Measurements from ENCODE around the gene IL10RB. TPM values are rescaled to one million over a fixed set of nuclear protein-coding genes. Genes with fewer than 3 reads are reported as not detected.

IL10RB gene
- total RNA-seq, 1 donor from 2014 or later = 47.1 TPM

GRCh38 chr21:33299181-33299752 lies 33.1 kb downstream of the IL10RB start:
- H3K4me1 ChIP-seq = peaks cover 33% of the 10 kb centered on the region
- H3K27me3 ChIP-seq = no peaks in the 10 kb centered on the region
- intact Hi-C loops (cut with DNase I) = no loop called here
- no peak overlapping the region for H3K27ac ChIP-seq
- H3K36me3 ChIP-seq = peaks cover 17% of the 10 kb centered on the region
- TF ChIP-seq, protein P1, sequence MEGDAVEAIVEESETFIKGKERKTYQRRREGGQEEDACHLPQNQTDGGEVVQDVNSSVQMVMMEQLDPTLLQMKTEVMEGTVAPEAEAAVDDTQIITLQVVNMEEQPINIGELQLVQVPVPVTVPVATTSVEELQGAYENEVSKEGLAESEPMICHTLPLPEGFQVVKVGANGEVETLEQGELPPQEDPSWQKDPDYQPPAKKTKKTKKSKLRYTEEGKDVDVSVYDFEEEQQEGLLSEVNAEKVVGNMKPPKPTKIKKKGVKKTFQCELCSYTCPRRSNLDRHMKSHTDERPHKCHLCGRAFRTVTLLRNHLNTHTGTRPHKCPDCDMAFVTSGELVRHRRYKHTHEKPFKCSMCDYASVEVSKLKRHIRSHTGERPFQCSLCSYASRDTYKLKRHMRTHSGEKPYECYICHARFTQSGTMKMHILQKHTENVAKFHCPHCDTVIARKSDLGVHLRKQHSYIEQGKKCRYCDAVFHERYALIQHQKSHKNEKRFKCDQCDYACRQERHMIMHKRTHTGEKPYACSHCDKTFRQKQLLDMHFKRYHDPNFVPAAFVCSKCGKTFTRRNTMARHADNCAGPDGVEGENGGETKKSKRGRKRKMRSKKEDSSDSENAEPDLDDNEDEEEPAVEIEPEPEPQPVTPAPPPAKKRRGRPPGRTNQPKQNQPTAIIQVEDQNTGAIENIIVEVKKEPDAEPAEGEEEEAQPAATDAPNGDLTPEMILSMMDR (IDR thresholded peaks at IDR 0.05) = peak; percentile 11
- H3K9me3 ChIP-seq = no peaks in the 10 kb centered on the region
- peak; percentile 75 for ATAC-seq
- no peak for DNase-seq
- no peak overlapping the region for H3K4me3 ChIP-seq

DNA sequence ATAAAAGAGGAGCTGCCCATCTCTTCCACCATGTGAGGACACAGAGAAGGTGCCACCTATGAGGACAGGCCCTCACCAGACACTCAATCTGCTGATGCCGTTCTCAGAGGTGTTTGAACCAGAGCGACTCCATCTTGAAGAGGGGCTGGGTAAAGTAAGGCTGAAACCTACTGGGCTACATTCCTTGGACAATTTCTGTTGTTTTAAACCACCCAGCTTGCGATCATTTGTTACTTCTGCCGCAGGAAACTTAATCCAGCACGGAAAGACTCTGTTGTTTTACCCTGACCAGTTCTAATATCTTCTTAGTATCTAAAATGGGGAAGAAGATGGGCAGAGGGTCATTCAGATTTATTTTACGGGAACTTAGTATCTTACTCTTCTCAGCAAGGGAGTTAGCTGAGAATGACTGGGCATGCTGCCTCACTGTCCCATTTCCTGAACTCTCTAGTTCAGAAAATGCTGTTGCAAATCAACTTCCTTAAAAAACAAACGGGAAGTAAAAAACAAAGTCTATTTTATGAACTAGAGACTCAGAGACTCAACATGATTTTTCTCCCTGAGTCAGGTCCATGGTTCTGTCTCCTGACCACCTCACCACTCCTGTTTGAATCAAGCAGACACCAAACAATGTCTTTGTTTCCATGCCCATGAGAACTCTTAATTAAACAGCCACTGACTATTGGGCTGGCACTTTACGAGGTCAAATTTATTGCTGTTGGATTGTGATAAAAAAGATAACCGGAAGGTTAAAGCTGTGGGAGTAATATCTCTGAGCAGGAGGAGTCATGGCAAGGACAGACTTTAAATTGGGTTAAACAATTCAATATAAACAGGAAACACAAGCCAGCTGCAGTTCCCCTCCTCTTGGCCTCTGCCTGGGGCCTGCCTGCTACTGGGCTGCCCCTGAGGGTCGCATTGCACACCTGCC lies 34.8 kb downstream of the IL10RB start:
- Histone ChIP-seq H3K4me3 (no peak overlapping the region), H3K27ac (peak overlapping the region; percentile 82), H3K9me3 (no peaks in the 10 kb centered on the region), H3K36me3 (peaks cover 14% of the 10 kb centered on the region), H3K4me1 (peaks cover 33% of the 10 kb centered on the region), H3K27me3 (no peaks in the 10 kb centered on the region)
- DNase-seq (no peak), ATAC-seq (peak; percentile 79)
- TF ChIP-seq, protein P1 (IDR thresholded peaks at IDR 0.05) = no peak
- intact Hi-C loops (cut with DNase I) = no loop called here

DNA sequence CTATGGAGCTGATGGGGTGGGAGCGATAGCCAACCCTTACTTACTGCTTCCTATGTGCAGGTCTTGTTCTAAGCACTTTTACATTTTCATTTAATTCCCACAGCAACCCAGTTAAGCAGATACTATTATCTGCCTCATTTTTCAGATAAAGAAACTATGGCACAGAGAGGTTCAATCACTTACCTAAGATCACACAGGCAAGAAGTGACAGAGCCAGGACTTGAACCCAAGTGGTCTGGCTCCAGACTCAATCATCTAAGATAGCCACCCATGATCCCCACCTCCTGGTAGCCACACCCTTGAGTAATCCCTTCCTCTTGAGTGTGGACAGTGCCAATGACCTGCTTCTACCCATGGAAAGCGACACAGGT lies 35.5 kb downstream of the IL10RB start:
- DNase-seq = no peak
- TF ChIP-seq, protein P1 (IDR thresholded peaks at IDR 0.05) = no peak
- no peaks in the 10 kb centered on the region for H3K9me3 ChIP-seq
- peaks cover 7% of the 10 kb centered on the region for H3K36me3 ChIP-seq
- intact Hi-C loops (cut with DNase I) = no loop called here
- no peaks in the 10 kb centered on the region for H3K27me3 ChIP-seq
- H3K4me1 ChIP-seq = peaks cover 33% of the 10 kb centered on the region
- peak overlapping the region; percentile 82 for H3K27ac ChIP-seq
- H3K4me3 ChIP-seq = no peak overlapping the region
- ATAC-seq = no peak

DNA sequence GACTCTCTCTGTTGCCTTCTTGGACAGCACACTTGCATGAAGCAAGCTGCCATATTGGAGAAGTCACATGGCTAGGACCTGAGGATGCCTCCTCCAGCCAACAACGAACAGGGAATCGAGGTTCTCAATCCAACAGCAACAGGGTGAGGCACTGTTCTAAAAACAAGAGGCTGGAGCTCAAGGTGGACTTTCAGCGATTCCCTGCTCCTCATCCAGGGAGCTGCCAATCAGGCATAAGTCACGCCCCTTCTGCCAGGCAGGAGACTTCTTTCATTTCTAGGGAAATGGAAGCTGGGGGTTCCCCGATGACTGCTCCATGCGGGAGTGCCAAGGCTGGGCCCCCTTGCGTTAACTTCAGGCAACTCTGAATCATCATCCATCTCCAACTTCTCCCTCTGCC lies 35.9 kb downstream of the IL10RB start:
- intact Hi-C loops (cut with DNase I) = no loop called here
- peak overlapping the region; percentile 82 for H3K27ac ChIP-seq
- TF ChIP-seq, protein P1 (IDR thresholded peaks at IDR 0.05) = no peak
- no peak for DNase-seq
- H3K27me3 ChIP-seq = no peaks in the 10 kb centered on the region
- H3K9me3 ChIP-seq = no peaks in the 10 kb centered on the region
- peak; percentile 10 for ATAC-seq
- no peak overlapping the region for H3K4me3 ChIP-seq
- H3K4me1 ChIP-seq = peaks cover 33% of the 10 kb centered on the region
- peaks cover 3% of the 10 kb centered on the region for H3K36me3 ChIP-seq

DNA sequence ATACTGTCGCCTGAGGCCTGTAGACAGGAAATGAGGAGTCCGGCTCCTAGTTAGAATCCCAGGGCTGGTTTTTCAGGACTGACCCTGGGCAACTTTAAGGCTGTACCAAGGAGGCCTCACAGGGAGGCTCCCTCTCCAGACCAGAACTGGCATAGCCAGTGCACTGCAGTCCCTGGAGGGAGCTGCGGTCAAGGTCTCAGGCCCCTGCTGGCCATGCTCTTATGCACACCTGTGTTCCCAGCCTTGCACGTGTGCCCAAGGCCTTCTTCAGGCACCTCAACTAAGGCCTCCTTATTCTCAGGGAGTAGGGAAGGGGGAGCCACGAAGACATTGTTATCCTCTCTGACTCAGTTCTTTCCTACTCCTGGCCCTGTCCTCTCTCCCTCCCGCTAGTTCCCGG lies 36.6 kb downstream of the IL10RB start:
- TF ChIP-seq, protein P1 (IDR thresholded peaks at IDR 0.05) = no peak
- intact Hi-C loops (cut with DNase I) = no loop called here
- ATAC-seq (no peak), DNase-seq (no peak)
- Histone ChIP-seq H3K27ac (peak overlapping the region; percentile 82), H3K36me3 (no peaks in the 10 kb centered on the region), H3K4me1 (peaks cover 33% of the 10 kb centered on the region), H3K27me3 (no peaks in the 10 kb centered on the region), H3K9me3 (no peaks in the 10 kb centered on the region), H3K4me3 (no peak overlapping the region)

Data from upper lobe of right lung (tissue), 1 donor.